GM12865 (cell line): ENCODE measurements around the gene WDR74.
"Not testable (repeated sequence)": the region's sequence is repeated elsewhere in the genome, so short reads cannot be mapped to it uniquely, and the experiment has no call there.

Experiments
- DNase-seq: peaks from one replicate; pipeline ENCODE4 v3.0.0; 2010; ENCODE audit warnings: low read depth
- H3K4me3 ChIP-seq: 2 replicates; pipeline ENCODE4 v1.5.1; 2011; ENCODE audit warnings: mild to moderate bottlenecking, low read depth, low read length, control low read depth
- TF ChIP-seq, protein P1 (sequence below): IDR thresholded peaks from 2 replicates; pipeline ENCODE4 v1.5.1; 2011; ENCODE audit warnings: low read length, control low read depth, low read depth, inconsistent platforms; ENCODE audit not compliant: insufficient read depth; ENCODE audit errors: missing control alignments

WDR74 gene

DNA sequence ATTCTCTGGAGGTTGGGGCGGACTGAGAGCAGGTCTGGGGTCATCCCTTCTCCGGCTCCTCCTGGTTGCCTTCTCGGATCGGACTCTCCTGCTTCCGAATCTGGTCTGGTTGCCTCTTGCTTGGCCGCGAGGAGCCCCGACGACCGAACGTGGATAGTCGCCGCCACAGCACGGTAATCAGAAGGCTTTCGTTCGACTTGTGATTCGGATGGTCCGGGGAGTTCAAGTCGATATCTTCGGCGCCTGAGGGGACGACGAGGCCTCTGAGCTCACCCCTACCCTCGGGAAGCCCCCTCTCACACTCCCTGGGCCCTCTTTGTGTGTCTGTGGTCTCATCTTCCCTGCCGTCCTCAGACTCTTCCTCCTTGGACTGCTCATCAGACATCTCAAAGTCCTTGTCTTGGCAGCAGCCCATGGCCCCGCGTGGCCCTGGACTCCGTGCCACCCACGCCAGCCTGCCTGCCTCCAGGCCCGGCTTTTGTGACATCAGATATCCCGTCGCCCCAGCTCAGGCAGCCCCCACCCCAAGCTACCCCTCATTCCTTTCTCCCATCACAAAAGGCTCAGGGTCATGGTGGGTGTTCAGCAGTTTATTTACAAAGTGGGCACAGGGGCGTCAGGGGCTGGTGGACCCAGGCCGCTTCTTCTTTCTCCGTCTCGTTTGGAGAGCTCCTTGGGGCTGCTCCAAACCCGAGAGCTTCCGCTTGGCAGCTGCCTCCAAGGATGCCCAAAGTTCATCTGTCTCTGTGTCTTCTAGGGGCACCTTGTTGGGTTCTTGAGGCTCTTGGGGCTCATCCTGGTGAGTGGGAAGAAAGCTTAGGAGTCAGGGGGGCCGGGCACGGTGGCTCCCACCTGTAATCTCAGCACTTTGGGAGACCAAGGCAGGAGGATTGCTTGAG, 6.8 kb downstream of the WDR74 start, which contains the start of gene TEX54:
TSS of gene TEX54 (minus strand) at position 506 of the 899 bp plus-strand sequence.
- no peak for DNase-seq

GRCh38 chr11:62831520-62832335, 7.7 kb downstream of the WDR74 start, which contains the start of gene STX5:
TSS of gene STX5 (minus strand) at chr11:62832051. CDS start at chr11:62831243, 808 bp downstream.
- DNase-seq: peak; percentile 99
- peak within 1 kb of the TSS; percentile 80 for H3K4me3 ChIP-seq
- TF ChIP-seq, protein P1, sequence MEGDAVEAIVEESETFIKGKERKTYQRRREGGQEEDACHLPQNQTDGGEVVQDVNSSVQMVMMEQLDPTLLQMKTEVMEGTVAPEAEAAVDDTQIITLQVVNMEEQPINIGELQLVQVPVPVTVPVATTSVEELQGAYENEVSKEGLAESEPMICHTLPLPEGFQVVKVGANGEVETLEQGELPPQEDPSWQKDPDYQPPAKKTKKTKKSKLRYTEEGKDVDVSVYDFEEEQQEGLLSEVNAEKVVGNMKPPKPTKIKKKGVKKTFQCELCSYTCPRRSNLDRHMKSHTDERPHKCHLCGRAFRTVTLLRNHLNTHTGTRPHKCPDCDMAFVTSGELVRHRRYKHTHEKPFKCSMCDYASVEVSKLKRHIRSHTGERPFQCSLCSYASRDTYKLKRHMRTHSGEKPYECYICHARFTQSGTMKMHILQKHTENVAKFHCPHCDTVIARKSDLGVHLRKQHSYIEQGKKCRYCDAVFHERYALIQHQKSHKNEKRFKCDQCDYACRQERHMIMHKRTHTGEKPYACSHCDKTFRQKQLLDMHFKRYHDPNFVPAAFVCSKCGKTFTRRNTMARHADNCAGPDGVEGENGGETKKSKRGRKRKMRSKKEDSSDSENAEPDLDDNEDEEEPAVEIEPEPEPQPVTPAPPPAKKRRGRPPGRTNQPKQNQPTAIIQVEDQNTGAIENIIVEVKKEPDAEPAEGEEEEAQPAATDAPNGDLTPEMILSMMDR: no peak

More for the DNA sequence above, 6.8 kb downstream of the WDR74 start, which contains the start of gene TEX54:
- TF ChIP-seq, protein P1: no peak
- peak within 1 kb of the TSS; percentile 80 for H3K4me3 ChIP-seq

DNA sequence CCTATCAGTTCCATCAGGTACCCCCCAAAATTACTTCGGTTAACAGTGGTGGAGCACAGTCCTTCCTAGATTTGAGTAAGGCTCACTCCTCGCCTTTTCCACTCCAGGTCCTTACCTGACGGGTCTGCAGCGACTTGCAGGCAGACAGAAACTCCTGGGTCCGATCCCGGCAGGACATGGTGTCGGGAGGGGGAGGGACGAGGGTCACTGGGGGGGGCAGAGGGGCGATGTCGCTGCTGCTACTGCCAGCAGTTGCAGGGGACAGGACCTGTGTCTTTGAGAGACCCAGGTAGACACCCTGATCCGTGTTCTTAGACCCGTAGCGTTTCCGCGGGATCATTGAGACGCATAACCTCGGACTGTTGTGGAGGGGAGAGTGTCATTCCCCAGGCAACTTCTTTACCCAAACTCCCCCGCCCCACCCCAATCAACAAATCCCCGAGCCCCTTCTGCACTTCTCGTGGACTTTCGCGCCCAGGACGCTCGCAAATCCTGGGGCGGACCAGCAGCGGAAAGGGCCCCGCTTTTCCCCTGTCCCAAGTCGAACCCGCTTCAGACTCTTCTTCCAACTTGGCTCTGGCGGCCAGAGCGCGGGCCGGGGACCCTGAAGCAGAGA, 8.4 kb downstream of the WDR74 start:
- DNase-seq: peak; percentile 28
- peak overlapping the region; percentile 80 for H3K4me3 ChIP-seq
- TF ChIP-seq, protein P1: no peak

DNA sequence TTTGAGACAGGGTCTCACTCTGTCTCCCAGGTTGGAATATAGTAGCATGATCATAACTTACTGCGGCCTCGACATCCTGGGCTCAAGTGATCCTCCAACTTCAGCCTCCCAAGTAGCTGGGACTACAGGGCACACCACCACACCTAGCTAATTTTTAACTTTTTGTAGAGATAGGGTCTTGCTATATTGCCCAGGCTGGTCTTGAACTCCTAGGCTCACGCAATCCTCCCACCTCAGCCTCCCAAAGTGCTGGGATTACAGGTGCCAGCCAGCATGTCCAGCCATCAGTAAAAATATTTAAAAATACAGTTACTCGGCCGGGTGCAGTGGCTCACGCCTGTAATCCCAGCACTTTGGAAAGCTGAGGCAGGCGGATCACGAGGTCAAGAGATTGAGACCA, 11.3 kb downstream of the WDR74 start:
- not testable (repeated sequence) for H3K4me3 ChIP-seq, DNase-seq

DNA sequence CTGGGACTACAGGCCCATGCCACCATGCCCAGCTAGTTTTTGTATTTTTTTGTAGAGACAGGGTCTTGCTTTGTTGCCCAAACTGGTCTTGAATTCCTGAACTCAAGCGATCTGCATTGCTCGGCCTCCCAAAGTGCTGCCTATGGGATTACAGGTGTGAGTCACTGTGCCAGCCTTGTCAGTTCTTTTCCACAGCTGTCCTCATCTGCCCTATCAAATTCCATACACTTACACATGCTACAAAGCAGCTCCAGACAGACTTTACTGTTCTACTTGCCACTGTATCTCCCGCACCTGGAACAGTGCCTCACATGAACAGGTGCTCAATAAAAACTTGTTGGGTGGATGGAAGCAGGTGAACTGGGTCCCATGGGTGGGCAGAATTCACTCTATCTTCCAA, 15.7 kb downstream of the WDR74 start:
- TF ChIP-seq, protein P1: no peak
- H3K4me3 ChIP-seq: no peak overlapping the region
- DNase-seq: no peak

- TF ChIP-seq, protein P1: no peak
- H3K4me3 ChIP-seq: no peak overlapping the region
- DNase-seq: no peak
Observed at GRCh38 chr11:62817129-62817528, 22.3 kb downstream of the WDR74 start.
